K562 (cell line): Measurements from ENCODE around the gene HOXC12. TPM values are rescaled to one million over a fixed set of nuclear protein-coding genes. Genes with fewer than 3 reads are reported as not detected.
A peak's percentile ranks its signal among the peaks of the same experiment; 100 is the strongest.

ENCODE experiments used
- CCAR2 ChIP-seq: fragments of 200-400 bp; formaldehyde crosslinking; IDR thresholded peaks from 2 replicates; pipeline ENCODE4 v1.6.1; 2017; ENCODE audit warnings: mild to moderate bottlenecking, low read depth, low read length
- DNMT1 ChIP-seq: fragments of 450-650 bp; IDR thresholded peaks from 2 replicates; pipeline ENCODE4 v1.6.1; 2016; ENCODE audit warnings: antibody characterized with exemption, mild to moderate bottlenecking
- ELF2 ChIP-seq: fragments of 250-450 bp; sonication (Bioruptor Pico); IDR thresholded peaks from 2 replicates; pipeline ENCODE4 v1.5.0; 2021; ENCODE audit warnings: mild to moderate bottlenecking
- MTA1 ChIP-seq: fragments of 450-650 bp; IDR thresholded peaks from 2 replicates; pipeline ENCODE4 v1.6.1; 2017; ENCODE audit warnings: borderline replicate concordance
- POLR2A ChIP-seq: fragments of 450-650 bp; conservative IDR thresholded peaks from 2 replicates; pipeline ENCODE4 v1.6.1; 2016
- SFPQ ChIP-seq: fragments of 200-400 bp; formaldehyde crosslinking; IDR thresholded peaks from 2 replicates; pipeline ENCODE4 v1.6.1; 2017; ENCODE audit warnings: mild to moderate bottlenecking, low read depth, low read length, moderate library complexity
- ZBTB40 ChIP-seq, 2 experiments: fragments of 450-650 bp in 1 of 2; sonication (generic) in 1 of 2; formaldehyde crosslinking in 1 of 2; IDR thresholded peaks; 2 replicates each; pipeline versions ENCODE4 v1.7.1 to v1.9.0; 2016 to 2022; ENCODE audit warnings: inconsistent platforms in 1 of 2, mild to moderate bottlenecking in 1 of 2, missing genetic modification reagents in 1 of 2
- polyA plus RNA-seq, 8 experiments: library from polyadenylated mRNA; depleted of rRNA in 4 of 8; stranded (reverse) in 5 of 8; unstranded in 3 of 8; fragments of >200 nt; fragmentation: Nextera tagmentation in 2 of 8; fragmentation: Illumina TruSeq in 1 of 8; extraction: Ambion mirVana in 2 of 8; extraction: Trizol in 1 of 8; gene quantifications; 2 replicates each; pipeline versions ENCODE4 v1.2.1 to v1.2.3, GENCODE V29; 2011 to 2014; ENCODE audit warnings: inconsistent platforms in 1 of 8, missing spikeins in 1 of 8
- total RNA-seq, 7 experiments: library from RNA; depleted of rRNA in 6 of 7; stranded (reverse); fragments of >200 nt in 6 of 7; fragmentation: Illumina TruSeq in 2 of 7; extraction: Trizol in 2 of 7; gene quantifications; 2 replicates each; pipeline versions ENCODE4 v1.2.1 to v1.2.3, GENCODE V29; 2011 to 2021; ENCODE audit warnings: low replicate concordance in 1 of 7
- TF ChIP-seq, protein P1 (sequence below), 2 experiments: IDR thresholded peaks; 2 replicates each; pipeline ENCODE4 v1.6.1; 2012; ENCODE audit warnings: improper control_type of control experiment in 2 of 2, low read depth in 2 of 2, low read length in 2 of 2, borderline replicate concordance in 1 of 2

HOXC12 gene
- total and polyA plus RNA-seq, 9 of the 15 experiments (the other 6 are each of a cell fraction or from before 2014, with no cell fraction given), result 0.04 to 0.36 (median 0.11) TPM; not detected in 1

DNA sequence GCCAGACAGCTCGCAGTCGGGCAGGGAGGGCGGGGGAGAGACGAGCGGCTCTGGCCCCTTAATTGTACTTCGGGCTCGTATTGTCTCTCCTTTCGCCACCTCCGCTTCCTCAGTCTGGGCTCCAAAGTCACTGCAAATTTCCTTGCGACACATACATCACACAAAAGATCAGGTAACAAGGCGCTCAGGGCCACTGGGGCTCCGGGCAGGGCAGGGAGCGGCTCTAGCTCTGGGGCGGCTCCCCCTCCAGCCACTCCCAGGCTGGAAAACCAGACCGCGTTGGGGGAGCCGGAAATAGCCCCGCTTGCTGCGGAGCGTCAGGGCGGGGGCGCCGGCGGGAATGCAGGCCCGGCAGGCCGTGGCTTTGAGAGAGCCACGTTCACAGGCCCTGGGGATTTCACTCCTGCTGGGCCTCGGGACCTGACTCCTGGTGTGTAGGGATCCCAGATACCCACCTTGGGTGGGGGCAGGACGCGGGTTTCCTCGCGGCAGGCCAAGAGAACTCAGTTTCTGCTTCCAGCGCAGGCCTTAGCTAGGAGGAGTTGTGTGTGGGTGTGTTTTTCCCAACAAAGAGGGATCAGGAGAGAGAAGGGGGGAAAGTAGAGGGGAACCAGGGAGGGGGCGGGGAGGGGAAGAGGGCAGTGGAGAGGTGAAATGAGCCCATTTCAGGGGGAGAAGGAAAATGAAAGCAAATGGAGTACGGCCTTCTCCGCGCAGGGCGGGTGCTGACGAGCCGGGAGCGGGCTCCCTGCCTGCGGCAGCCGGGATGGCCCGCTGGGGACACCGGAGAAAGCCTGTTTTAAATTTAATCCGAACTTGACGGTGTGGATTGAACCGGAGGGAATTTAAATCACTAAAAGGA lies 40.9 kb downstream of the HOXC12 start (continued):
- TF ChIP-seq ZBTB40 (IDR thresholded peaks at IDR 0.05), result peak; percentile 48; the same call in 1 of the 2 replicates
- no peak for TF ChIP-seq ZBTB40 (CRISPR knock-in tag; IDR thresholded peaks at IDR 0.05)
- TF ChIP-seq, protein P1, sequence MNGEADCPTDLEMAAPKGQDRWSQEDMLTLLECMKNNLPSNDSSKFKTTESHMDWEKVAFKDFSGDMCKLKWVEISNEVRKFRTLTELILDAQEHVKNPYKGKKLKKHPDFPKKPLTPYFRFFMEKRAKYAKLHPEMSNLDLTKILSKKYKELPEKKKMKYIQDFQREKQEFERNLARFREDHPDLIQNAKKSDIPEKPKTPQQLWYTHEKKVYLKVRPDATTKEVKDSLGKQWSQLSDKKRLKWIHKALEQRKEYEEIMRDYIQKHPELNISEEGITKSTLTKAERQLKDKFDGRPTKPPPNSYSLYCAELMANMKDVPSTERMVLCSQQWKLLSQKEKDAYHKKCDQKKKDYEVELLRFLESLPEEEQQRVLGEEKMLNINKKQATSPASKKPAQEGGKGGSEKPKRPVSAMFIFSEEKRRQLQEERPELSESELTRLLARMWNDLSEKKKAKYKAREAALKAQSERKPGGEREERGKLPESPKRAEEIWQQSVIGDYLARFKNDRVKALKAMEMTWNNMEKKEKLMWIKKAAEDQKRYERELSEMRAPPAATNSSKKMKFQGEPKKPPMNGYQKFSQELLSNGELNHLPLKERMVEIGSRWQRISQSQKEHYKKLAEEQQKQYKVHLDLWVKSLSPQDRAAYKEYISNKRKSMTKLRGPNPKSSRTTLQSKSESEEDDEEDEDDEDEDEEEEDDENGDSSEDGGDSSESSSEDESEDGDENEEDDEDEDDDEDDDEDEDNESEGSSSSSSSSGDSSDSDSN (IDR thresholded peaks at IDR 0.05; ENCODE audit: borderline replicate concordance in 1 of 2, low read depth in 2 of 2, low read length in 2 of 2), result peak; percentile 93 to 97; a peak in 3 of 4 replicates
- no peak for TF ChIP-seq CCAR2
- peak; percentile 90 for TF ChIP-seq POLR2A
- no peak for TF ChIP-seq DNMT1
- no peak for TF ChIP-seq SFPQ
- TF ChIP-seq ELF2 (CRISPR knock-in tag), result peak; percentile 61; the same call in 1 of the 2 replicates
- TF ChIP-seq MTA1, result 0 out of 2 replicates have a peak, but pooled peaks have one; percentile 13
